Measurements from ENCODE around the gene MRGPRF.

DNA sequence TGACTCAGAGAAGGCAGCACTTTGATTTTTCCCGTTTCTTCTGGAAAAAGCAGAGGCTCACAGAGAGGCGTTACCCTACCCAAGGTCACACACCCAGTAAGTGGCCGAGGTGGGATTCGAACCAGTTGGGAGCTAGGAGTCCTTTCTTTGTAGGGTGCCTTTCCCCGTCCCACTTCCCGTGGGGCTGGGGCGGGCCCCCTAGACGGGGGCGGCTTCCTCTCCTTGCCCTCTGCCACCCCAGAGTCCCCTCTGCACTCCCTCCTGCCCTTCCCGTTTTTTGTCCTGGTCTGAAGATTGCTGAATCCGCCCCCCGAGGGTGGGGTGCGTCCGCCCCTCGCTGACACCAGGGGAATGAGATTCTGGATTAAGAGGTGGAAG lies 36.4 kb upstream of the MRGPRF start:
- TF ChIP-seq REST (IDR thresholded peaks at IDR 0.05; ENCODE audit: low read depth, low read length) (no peak), EP300 (IDR thresholded peaks at IDR 0.05; ENCODE audit: borderline replicate concordance in 1 of 2, low read depth in 1 of 2, low read length in 1 of 2) (no peak), CTCF (IDR thresholded peaks at IDR 0.05) (no peak), RCOR1 (IDR thresholded peaks at IDR 0.05; ENCODE audit: low read length) (no peak), MEF2A (IDR thresholded peaks at IDR 0.05; ENCODE audit: borderline replicate concordance, low read depth) (no peak), POLR2AphosphoS5 (IDR thresholded peaks at IDR 0.05; ENCODE audit: low read depth, low read length) (no peak), IRF3 (IDR thresholded peaks at IDR 0.05; ENCODE audit: low read depth, low read length) (no peak), SMC3 (IDR thresholded peaks at IDR 0.05; ENCODE audit: low read depth, low read length) (no peak), RAD21 (IDR thresholded peaks at IDR 0.05; ENCODE audit: low read length) (no peak), YY1 (IDR thresholded peaks at IDR 0.05; ENCODE audit: low read depth) (no peak)
- TF ChIP-seq, protein P1, sequence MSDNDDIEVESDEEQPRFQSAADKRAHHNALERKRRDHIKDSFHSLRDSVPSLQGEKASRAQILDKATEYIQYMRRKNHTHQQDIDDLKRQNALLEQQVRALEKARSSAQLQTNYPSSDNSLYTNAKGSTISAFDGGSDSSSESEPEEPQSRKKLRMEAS (IDR thresholded peaks at IDR 0.05; ENCODE audit: low read depth): no peak

All from SK-N-SH (cell line).